H9 (cell line): ENCODE measurements around the gene ERCC2. TPM values are rescaled to one million over a fixed set of nuclear protein-coding genes. Genes with fewer than 3 reads are reported as not detected.

ENCODE experiments used
- DNase-seq: peaks from one replicate; pipeline ENCODE4 v3.0.0-alpha.2; 2017
- H2AFZ ChIP-seq: one replicate; pipeline ENCODE4 v1.6.1; 2013; ENCODE audit warnings: mild to moderate bottlenecking, low read length, control low read depth, moderate library complexity
- H2AK5ac ChIP-seq: 2 replicates; pipeline ENCODE4 v1.6.1; 2013; ENCODE audit warnings: low read length, control low read depth, mixed read lengths; ENCODE audit not compliant: insufficient read length
- H2BK120ac ChIP-seq: one replicate; pipeline ENCODE4 v1.6.1; 2013; ENCODE audit warnings: low read depth, mild to moderate bottlenecking, low read length, control low read depth, inconsistent platforms; ENCODE audit not compliant: poor library complexity, severe bottlenecking
- H2BK12ac ChIP-seq: 2 replicates; pipeline ENCODE4 v1.6.1; 2013; ENCODE audit warnings: low read length, control low read depth, mixed read lengths, low read depth; ENCODE audit not compliant: insufficient read length
- H2BK15ac ChIP-seq: 2 replicates; pipeline ENCODE4 v1.6.1; 2013; ENCODE audit warnings: low read depth, low read length, control low read depth
- H2BK20ac ChIP-seq: one replicate; pipeline ENCODE4 v1.6.1; 2013; ENCODE audit warnings: low read depth, mild to moderate bottlenecking, low read length, control low read depth, inconsistent platforms; ENCODE audit not compliant: poor library complexity, severe bottlenecking
- H2BK5ac ChIP-seq: 2 replicates; pipeline ENCODE4 v1.6.1; 2013; ENCODE audit warnings: low read length, control low read depth, mixed read lengths; ENCODE audit not compliant: insufficient read length
- H3K14ac ChIP-seq: 2 replicates; pipeline ENCODE4 v1.6.1; 2013; ENCODE audit warnings: low read length, control low read depth; ENCODE audit not compliant: insufficient read depth
- H3K18ac ChIP-seq: 2 replicates; pipeline ENCODE4 v1.6.1; 2013; ENCODE audit warnings: low read depth, mild to moderate bottlenecking, mixed read lengths, low read length, control low read depth; ENCODE audit not compliant: insufficient read length
- H3K23ac ChIP-seq: 2 replicates; pipeline ENCODE4 v1.6.1; 2013; ENCODE audit warnings: low read length, control low read depth, mixed read lengths, low read depth; ENCODE audit not compliant: insufficient read length
- H3K23me2 ChIP-seq: 2 replicates; pipeline ENCODE4 v1.6.1; 2013; ENCODE audit warnings: low read depth, mild to moderate bottlenecking, mixed read lengths, low read length, control low read depth; ENCODE audit not compliant: insufficient read length, poor library complexity, severe bottlenecking
- H3K27ac ChIP-seq: 2 replicates; pipeline ENCODE4 v1.5.1; 2013; ENCODE audit warnings: low read length, control low read depth, mixed read lengths, low read depth; ENCODE audit not compliant: insufficient read length
- H3K27me3 ChIP-seq: 2 replicates; pipeline ENCODE4 v1.6.1; 2013; ENCODE audit warnings: low read length, control low read depth, inconsistent platforms; ENCODE audit not compliant: insufficient read depth
- H3K4ac ChIP-seq: 2 replicates; pipeline ENCODE4 v1.6.1; 2013; ENCODE audit warnings: low read depth, mild to moderate bottlenecking, control low read depth, inconsistent platforms, low read length, moderate library complexity
- H3K4me1 ChIP-seq: 2 replicates; pipeline ENCODE4 v1.6.1; 2013; ENCODE audit warnings: low read length, control low read depth, inconsistent platforms; ENCODE audit not compliant: insufficient read depth
- H3K4me2 ChIP-seq: 2 replicates; pipeline ENCODE4 v1.6.1; 2013; ENCODE audit warnings: low read length, control low read depth, mixed read lengths; ENCODE audit not compliant: insufficient read length, insufficient read depth
- H3K56ac ChIP-seq: 2 replicates; pipeline ENCODE4 v1.6.1; 2013; ENCODE audit warnings: low read depth, mild to moderate bottlenecking, mixed read lengths, low read length, control low read depth; ENCODE audit not compliant: insufficient read length
- H3K79me1 ChIP-seq: 2 replicates; pipeline ENCODE4 v1.6.1; 2013; ENCODE audit warnings: low read depth, mild to moderate bottlenecking, moderate library complexity, low read length, control low read depth, inconsistent platforms; ENCODE audit not compliant: insufficient read depth, poor library complexity, severe bottlenecking
- H3K79me2 ChIP-seq: 2 replicates; pipeline ENCODE4 v1.6.1; 2013; ENCODE audit warnings: low read length, control low read depth, inconsistent platforms; ENCODE audit not compliant: insufficient read depth
- H3K9ac ChIP-seq: 2 replicates; pipeline ENCODE4 v1.6.1; 2013; ENCODE audit warnings: low read length, control low read depth, mixed read lengths; ENCODE audit not compliant: insufficient read length; ENCODE audit errors: extremely low read depth
- H3K9me3 ChIP-seq: one replicate; pipeline ENCODE4 v1.6.1; 2013; ENCODE audit warnings: low read depth, low read length, inconsistent platforms; ENCODE audit not compliant: control insufficient read depth
- H3T11ph ChIP-seq: one replicate; pipeline ENCODE4 v1.6.1; 2013; ENCODE audit warnings: mild to moderate bottlenecking, low read length, control low read depth, inconsistent platforms
- H4K20me1 ChIP-seq: one replicate; pipeline ENCODE4 v1.6.1; 2013; ENCODE audit not compliant: control insufficient read depth, insufficient read length, insufficient read depth
- H4K5ac ChIP-seq: 2 replicates; pipeline ENCODE4 v1.6.1; 2013; ENCODE audit warnings: low read depth, mild to moderate bottlenecking, mixed read lengths, low read length, control low read depth; ENCODE audit not compliant: insufficient read length
- H4K8ac ChIP-seq: replicated peaks from 2 replicates; pipeline ENCODE4 v1.6.1; 2013; ENCODE audit warnings: low read length, control low read depth, mixed read lengths, low read depth; ENCODE audit not compliant: insufficient read length
- H4K91ac ChIP-seq: 2 replicates; pipeline ENCODE4 v1.6.1; 2013; ENCODE audit warnings: low read depth, mild to moderate bottlenecking, moderate library complexity, mixed read lengths, low read length, control low read depth; ENCODE audit not compliant: insufficient read length
- H3K27ac Mint-ChIP-seq, 3 experiments: 2 replicates in 2 of 3; 3 replicates in 1 of 3; pipeline ENCODE4 v1.8.0; 2020 to 2021; ENCODE audit warnings: mixed read lengths in 3 of 3, mild to moderate bottlenecking in 1 of 3, moderate library complexity in 1 of 3
- H3K27me3 Mint-ChIP-seq: 2 replicates; pipeline ENCODE4 v1.8.0; 2021; ENCODE audit warnings: low read depth, mild to moderate bottlenecking, moderate library complexity, mixed read lengths
- H3K36me3 Mint-ChIP-seq, 3 experiments: 2 replicates in 2 of 3; 3 replicates in 1 of 3; pipeline ENCODE4 v1.8.0; 2020 to 2021; ENCODE audit warnings: low read depth in 3 of 3, mixed read lengths in 3 of 3; ENCODE audit not compliant: insufficient read depth in 1 of 3
- H3K4me1 Mint-ChIP-seq, 2 experiments: 2 replicates each; pipeline ENCODE4 v1.8.0; 2020; ENCODE audit warnings: mixed read lengths in 2 of 2
- H3K4me3 Mint-ChIP-seq, 2 experiments: 2 replicates in 1 of 2; 3 replicates in 1 of 2; pipeline ENCODE4 v1.8.0; 2020 to 2021; ENCODE audit warnings: mild to moderate bottlenecking in 2 of 2, mixed read lengths in 2 of 2, moderate library complexity in 1 of 2
- H3K9me3 Mint-ChIP-seq, 2 experiments: 2 replicates in 1 of 2; 3 replicates in 1 of 2; pipeline ENCODE4 v1.8.0; 2020; ENCODE audit warnings: mild to moderate bottlenecking in 2 of 2, mixed read lengths in 2 of 2, moderate library complexity in 1 of 2
- WGBS: extraction: QIAGEN DNeasy Blood & Tissue Kit; methylation state at CpG from one replicate; pipeline ENCODE4 v1.1.7; 2013; ENCODE audit warnings: missing lambda C conversion rate, low lambda C conversion rate, mixed read lengths; ENCODE audit not compliant: insufficient read length; ENCODE audit errors: extremely low coverage; 5-methylcytosine and 5-hydroxymethylcytosine counted together
- total RNA-seq: library from RNA; stranded (reverse); gene quantifications from 2 replicates; pipeline ENCODE4 v1.2.1, GENCODE V29; 2021
- TF ChIP-seq, protein P1 (sequence below): fragments of 200-600 bp; sonication (generic); conservative IDR thresholded peaks from 3 replicates; pipeline ENCODE4 v1.8.0; 2021; ENCODE audit warnings: antibody characterized with exemption, mild to moderate bottlenecking

The ERCC2 gene
- total RNA-seq, 1 experiment from 2014 or later, result 98.7 TPM

- WGBS, result no CpG with 5 or more reads among the region's 11 CpGs
- Histone ChIP-seq H3K4me2 (no peak overlapping the region), H2AK5ac (no peak overlapping the region), H3K23me2 (no peaks in the 10 kb centered on the region), H3K9me3 (no peaks in the 10 kb centered on the region), H3K27me3 (no peaks in the 10 kb centered on the region), H2BK20ac (no peak overlapping the region), H3K27ac (no peak overlapping the region), H4K20me1 (no peaks in the 10 kb centered on the region), H2AFZ (no peak overlapping the region), H4K5ac (no peak overlapping the region), H4K8ac (no peak overlapping the region), H2BK12ac (no peak overlapping the region), H3K4ac (no peak overlapping the region), H2BK15ac (no peak overlapping the region), H3K79me1 (no peaks in the 10 kb centered on the region), H3K56ac (no peak overlapping the region), H3K79me2 (no peaks in the 10 kb centered on the region), H2BK120ac (no peak overlapping the region), H3K4me1 (no peaks in the 10 kb centered on the region), H3K14ac (no peak overlapping the region), H3K18ac (no peak overlapping the region), H3T11ph (no peak overlapping the region), H2BK5ac (no peak overlapping the region), H4K91ac (no peak overlapping the region), H3K23ac (no peak overlapping the region), H3K9ac (no peak overlapping the region)
- H3K9me3 Mint-ChIP-seq, result no peaks in the 10 kb centered on the region
- no peak for DNase-seq
- H3K4me1 Mint-ChIP-seq, result no peaks in the 10 kb centered on the region
- H3K36me3 Mint-ChIP-seq, result peaks cover 66 to 89% (median 88%) of the 10 kb centered on the region in 3 experiments
- H3K4me3 Mint-ChIP-seq, result no peak overlapping the region
- TF ChIP-seq, protein P1, sequence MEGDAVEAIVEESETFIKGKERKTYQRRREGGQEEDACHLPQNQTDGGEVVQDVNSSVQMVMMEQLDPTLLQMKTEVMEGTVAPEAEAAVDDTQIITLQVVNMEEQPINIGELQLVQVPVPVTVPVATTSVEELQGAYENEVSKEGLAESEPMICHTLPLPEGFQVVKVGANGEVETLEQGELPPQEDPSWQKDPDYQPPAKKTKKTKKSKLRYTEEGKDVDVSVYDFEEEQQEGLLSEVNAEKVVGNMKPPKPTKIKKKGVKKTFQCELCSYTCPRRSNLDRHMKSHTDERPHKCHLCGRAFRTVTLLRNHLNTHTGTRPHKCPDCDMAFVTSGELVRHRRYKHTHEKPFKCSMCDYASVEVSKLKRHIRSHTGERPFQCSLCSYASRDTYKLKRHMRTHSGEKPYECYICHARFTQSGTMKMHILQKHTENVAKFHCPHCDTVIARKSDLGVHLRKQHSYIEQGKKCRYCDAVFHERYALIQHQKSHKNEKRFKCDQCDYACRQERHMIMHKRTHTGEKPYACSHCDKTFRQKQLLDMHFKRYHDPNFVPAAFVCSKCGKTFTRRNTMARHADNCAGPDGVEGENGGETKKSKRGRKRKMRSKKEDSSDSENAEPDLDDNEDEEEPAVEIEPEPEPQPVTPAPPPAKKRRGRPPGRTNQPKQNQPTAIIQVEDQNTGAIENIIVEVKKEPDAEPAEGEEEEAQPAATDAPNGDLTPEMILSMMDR, result no peak
- no peak overlapping the region for H3K27ac Mint-ChIP-seq
- H3K27me3 Mint-ChIP-seq, result no peaks in the 10 kb centered on the region; the same call in 1 of the 2 replicates
These were observed 13.0 kb downstream of the ERCC2 start for GRCh38 chr19:45357445-45357783.
